Smooth muscle cell of the brain vasculature (primary cell): Measurements from ENCODE around the gene FBXL7.

Experiments used
- DNase-seq: peaks from one replicate; pipeline ENCODE4 v3.0.0-alpha.2; 2012; ENCODE audit warnings: low read depth, low spot score

Gene FBXL7

GRCh38 chr5:15762668-15763067 is 262.7 kb downstream of the FBXL7 start:
- DNase-seq = no peak

- DNase-seq = no peak
These were observed 263.8 kb downstream of the FBXL7 start for GRCh38 chr5:15763754-15764153.

DNA sequence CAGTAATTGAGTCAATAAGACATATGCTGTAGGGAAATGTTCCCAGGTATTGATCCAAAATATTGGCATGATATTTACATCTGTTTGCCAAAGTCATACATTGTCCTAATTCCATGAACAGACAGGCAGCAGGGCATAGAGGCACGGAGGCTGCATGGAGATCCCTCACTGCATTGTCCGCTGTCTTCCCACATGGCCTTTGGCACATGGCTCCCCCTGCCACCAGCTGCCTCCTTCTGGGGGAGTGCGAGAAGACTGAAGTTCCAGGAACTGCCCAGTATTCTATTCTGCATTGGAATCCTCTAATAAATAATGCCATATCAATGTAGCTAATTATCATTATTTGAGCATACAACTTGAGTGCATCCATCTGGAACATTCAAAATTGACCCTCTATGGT is 269.0 kb downstream of the FBXL7 start:
- DNase-seq = no peak

DNA sequence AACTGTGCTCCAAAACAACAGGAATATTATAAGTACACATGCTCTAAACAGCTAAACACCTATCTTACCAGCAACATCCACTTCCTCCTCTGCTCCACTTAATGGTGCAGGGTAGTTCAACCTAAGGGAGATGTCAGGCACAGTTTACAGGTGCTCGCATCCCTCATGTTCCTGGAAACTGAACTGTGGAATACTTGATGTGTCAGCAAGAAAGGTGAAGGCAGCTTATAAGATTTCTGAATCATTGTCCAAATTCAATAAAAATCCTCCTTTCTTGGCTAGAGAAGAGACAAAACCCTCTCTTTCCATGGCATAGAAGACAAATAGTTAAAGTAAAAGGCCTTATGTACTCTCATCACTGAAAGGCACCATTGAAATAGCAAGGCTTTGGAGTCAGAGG is 272.2 kb downstream of the FBXL7 start:
- DNase-seq = no peak

DNA sequence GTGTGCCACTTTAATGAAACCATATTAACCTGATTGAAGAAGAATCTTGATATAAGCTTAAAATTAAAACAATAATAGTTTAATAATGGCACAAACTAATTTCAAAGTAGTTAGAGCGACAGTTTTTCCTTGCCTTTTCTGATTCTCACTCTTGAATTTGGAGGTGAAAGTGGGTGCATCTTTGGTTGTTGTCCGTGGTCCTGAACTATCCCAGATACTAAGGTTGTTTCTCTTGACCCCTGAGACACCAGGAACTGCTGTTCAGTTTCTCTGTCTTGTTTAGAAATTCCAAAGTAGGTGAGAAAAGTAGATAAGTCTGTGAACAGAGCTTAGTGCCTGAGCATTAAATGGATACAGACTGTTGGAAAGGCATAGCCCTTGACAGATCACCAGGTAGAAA is 274.7 kb downstream of the FBXL7 start:
- DNase-seq = no peak

DNA sequence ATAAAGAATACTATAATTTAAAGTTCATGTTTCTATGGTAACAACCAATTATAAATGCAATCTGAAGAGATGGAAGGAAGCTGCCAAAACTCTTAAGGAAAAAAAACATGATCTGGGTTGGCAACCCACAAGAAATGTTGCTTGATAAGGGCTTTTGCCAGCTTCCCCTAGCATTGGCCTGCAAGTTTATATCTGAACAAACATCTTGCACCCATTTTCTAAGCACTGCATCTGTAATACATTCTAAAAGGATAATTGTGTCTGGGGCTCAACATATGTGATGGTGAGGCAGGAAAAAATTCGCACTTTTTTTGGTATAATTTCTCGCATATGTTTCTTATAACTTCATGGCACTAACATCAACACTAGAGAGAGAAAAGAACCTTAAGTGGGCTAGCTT is 276.4 kb downstream of the FBXL7 start:
- no peak for DNase-seq

DNA sequence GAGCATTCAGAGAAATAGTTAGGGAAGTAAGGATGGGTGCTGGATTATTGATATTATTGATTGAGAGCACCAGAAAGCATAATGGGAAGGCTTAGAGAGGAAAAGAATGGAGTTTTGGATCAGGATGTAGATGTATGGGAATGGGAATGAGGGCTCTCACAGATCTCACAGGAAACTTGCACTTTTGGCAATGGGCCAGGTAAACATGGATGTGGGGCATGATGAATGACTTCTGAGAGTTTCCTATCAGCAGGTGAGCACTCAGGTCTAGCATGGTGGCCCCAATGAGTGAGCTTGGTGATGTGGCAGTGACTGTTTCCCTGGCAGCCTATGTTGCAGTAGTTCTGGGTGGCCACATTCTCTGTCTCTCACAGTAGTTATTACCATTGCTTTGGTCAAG is 283.8 kb downstream of the FBXL7 start:
- DNase-seq = no peak

DNA sequence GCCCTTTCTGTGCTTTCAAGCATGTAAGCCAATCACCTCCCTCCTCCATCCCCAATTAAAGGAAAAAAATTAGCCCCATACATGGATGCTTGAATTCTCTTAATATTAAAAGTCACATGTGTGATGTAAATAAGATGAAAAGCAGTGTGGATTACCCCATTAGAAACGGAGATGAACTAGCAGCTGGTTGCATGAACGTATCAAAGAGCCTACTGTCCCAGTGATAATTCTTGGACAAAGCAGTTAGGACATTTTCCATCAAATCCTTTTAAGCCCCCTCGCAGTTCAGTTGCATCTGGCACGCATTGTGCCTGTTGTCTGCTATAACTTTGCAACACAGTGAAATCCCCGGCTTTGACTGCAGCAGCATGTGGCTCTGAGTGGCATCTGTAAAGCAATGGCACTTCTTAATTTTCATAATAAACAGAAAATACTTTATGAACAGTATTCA is 285.6 kb downstream of the FBXL7 start:
- no peak for DNase-seq

- no peak for DNase-seq
These were observed 286.3 kb downstream of the FBXL7 start for GRCh38 chr5:15786326-15786725.

DNA sequence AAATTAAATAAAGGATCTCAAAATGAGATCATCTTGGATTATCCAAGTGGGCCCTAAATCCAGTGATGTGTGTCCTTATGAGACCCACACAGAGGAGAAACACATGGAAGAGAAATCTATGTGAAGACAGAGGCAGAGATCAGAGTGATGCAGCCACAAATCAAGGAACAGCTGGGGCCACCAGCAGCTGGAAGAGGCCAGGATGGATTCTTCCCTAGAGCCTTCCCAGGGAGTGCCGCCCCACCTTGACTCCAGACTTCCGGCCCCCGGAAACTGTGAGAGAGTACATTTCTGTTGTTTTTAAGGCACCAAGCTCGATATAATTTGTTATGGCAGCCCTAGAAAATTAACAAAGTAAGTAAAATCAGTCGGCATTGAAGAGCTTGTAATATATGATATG is 286.9 kb downstream of the FBXL7 start:
- DNase-seq = no peak

GRCh38 chr5:15787681-15788080 is 287.7 kb downstream of the FBXL7 start:
- no peak for DNase-seq

DNA sequence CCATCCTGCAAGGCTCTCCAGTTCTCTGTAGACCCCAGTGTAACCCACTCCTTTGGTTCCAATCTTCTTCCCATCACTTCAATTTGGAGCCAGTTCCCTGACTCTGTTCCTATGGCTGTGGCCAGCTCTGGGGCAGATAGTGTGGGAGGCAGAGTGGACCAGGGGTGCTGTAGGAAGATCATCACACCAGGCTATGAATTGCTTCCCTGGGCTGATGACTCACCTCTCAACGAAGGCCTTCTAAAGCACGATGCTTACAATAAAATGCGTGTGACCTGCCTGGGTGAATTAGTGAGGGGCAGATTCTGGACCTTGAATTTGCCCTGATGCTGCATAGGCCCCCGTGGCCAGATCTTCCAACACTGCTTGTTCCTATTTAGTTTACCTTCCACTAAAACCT is 289.7 kb downstream of the FBXL7 start:
- DNase-seq = no peak

GRCh38 chr5:15790446-15791018 is 290.6 kb downstream of the FBXL7 start:
- no peak for DNase-seq

DNA sequence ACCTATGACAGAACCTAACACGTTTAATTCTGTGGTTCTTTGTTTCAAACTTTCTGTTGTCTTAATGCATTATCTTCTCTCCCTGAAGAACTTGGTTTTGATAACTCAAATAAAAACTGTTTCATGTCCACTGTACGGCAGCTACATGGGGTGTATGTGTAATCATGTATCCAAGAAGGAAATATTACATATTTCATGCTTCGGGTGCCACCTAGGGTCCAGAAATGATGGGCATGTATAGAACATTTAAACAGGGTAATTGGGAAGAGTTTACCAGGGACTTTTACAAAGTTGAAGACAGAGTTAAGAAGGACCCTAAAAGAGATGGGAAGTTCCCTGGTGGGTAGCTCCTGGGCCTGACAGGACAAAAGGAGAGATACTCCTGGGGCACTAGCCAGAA is 291.3 kb downstream of the FBXL7 start:
- no peak for DNase-seq

GRCh38 chr5:15791859-15792258 is 291.9 kb downstream of the FBXL7 start:
- DNase-seq = no peak

- no peak for DNase-seq
These were observed 294.3 kb downstream of the FBXL7 start for GRCh38 chr5:15794052-15794985.

DNA sequence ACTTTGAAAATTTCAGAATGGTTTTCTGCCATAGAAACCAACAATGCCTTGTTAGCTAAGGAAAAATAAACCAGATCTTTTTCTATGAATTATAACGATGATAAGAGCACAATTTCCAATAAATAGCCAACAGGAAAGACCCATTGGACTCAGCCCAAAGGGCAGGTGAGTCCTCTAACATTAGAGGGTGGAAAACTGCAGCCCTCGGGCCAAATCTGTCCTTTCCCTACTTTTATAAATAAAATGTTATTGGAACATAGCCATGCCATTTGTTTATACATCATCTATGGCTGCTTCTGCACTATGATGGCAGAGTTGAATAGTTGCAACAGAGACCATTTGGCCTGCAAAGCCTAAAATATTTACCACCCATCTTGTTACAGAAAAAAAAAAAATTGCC is 296.1 kb downstream of the FBXL7 start:
- no peak for DNase-seq

- no peak for DNase-seq
These were observed 296.6 kb downstream of the FBXL7 start for GRCh38 chr5:15796557-15796956.

GRCh38 chr5:15797116-15797515 is 297.1 kb downstream of the FBXL7 start:
- DNase-seq = no peak

DNA sequence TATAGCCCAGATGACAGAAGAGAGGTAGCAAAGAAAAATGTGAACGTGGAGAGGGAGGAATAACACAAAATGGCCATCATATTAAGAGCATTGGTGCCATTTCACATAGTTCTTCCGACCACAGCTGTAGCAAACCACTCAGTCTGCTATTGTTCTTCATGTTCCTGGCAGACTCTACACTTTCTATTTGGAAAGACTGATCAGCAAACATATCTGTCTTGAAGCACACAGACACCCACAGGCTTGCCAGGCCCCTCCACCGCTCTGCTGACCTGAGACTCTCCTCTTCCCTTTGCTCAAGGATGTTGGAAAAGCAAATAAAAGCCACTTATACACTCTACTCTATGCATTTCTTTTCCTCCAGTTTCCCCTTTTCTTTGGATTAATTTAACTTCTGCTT is 298.0 kb downstream of the FBXL7 start:
- no peak for DNase-seq

GRCh38 chr5:15799014-15799413 is 299.0 kb downstream of the FBXL7 start:
- DNase-seq = no peak

- no peak for DNase-seq
These were observed 299.6 kb downstream of the FBXL7 start for GRCh38 chr5:15799612-15800011.

- DNase-seq = no peak
These were observed 303.3 kb downstream of the FBXL7 start for GRCh38 chr5:15803280-15803679.
